Tibial artery (tissue), 4 donors: ENCODE data around the gene CCDC194.

ENCODE experiments used
- DNase-seq, 2 donors: peaks; one replicate each; pipeline ENCODE4 v3.0.0-alpha.2; 2019
- H3K27ac ChIP-seq, 2 donors: fragments of 200-600 bp; sonication (generic) in 1 of 2; 1 replicate in 1 of 2; 2 replicates in 1 of 2; pipeline ENCODE4 v1.5.1; 2018 to 2019; ENCODE audit warnings: mild to moderate bottlenecking in 1 of 2
- H3K27me3 ChIP-seq, 2 donors: fragments of 200-600 bp; sonication (generic) in 1 of 2; one replicate each; pipeline versions ENCODE4 v1.5.1 to v1.6.0; 2016 to 2019
- H3K36me3 ChIP-seq, 3 donors: fragments of 200-600 bp; sonication (generic) in 2 of 3; one replicate each; pipeline ENCODE4 v1.5.1; 2016 to 2019; ENCODE audit warnings: mild to moderate bottlenecking in 2 of 3
- H3K4me1 ChIP-seq, 4 donors: fragments of 200-600 bp; sonication (generic) in 2 of 4; 1 replicate in 3 of 4; 2 replicates in 1 of 4; pipeline ENCODE4 v1.5.1; 2016 to 2019
- H3K4me3 ChIP-seq, 2 donors: fragments of 200-600 bp; sonication (generic) in 1 of 2; 1 replicate in 1 of 2; 2 replicates in 1 of 2; pipeline ENCODE4 v1.5.1; 2018 to 2019; ENCODE audit warnings: mild to moderate bottlenecking in 2 of 2
- H3K9me3 ChIP-seq, 3 donors: fragments of 200-600 bp; sonication (generic) in 1 of 3; one replicate each; pipeline ENCODE4 v1.5.1; 2016 to 2019
- intact Hi-C: fragments of 100-400 bp; cut with DNase I; formaldehyde crosslinking; loops from one replicate; pipeline ENCODE4 v1.15.0; 2023; ENCODE audit warnings: low total_unique reads
- TF ChIP-seq, protein P1 (sequence below), 2 experiments: fragments of 200-600 bp in 1 of 2; fragments of 450-650 bp in 1 of 2; IDR thresholded peaks; one replicate each; pipeline ENCODE4 v1.5.1; 2017 to 2019; ENCODE audit warnings: antibody characterized with exemption in 2 of 2, mild to moderate bottlenecking in 1 of 2, moderate library complexity in 1 of 2

CCDC194 gene

DNA sequence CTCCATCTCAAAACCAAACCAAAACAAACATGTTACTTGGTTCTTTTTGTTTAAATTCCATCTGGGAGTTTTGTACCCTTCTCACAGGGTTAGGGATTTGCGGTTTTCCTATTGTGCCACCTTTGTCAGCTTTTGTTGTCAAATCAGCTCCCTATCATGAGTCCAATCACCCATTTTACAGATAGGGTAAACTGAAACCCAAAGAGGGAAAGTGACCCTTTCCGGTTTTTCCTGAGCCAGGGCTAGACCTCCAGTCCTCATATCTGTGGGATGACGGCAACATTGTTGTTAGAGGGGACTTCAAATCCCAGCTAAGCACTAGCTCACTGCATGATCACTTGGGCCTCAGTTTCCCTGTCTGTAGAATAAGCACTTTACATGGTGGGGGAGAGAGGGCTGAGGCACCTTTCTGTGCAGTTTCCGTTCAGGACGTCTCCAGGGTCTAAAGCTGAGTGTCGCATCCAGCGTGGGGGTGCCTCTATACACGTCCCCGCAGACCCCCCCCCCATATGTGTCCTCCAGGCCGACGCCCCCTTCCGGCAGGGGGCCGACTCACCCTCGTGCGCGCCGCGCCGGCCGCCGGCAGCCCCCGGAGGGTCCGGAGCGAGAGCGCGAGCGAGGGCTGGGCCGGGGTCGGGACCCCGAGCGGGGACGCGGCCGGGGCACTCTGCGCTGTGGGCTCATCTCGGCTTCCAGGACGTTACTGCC lies 3.9 kb downstream of the CCDC194 start:
- H3K36me3 ChIP-seq: no peaks in the 10 kb centered on the region
- peak overlapping the region in 1 of 2 donors; percentile 51 for H3K27ac ChIP-seq
- DNase-seq: no peak
- peaks cover 0 to 19% (median 18%) of the 10 kb centered on the region in 4 donors for H3K4me1 ChIP-seq
- H3K4me3 ChIP-seq: peak overlapping the region; percentile 48 to 52
- TF ChIP-seq, protein P1, sequence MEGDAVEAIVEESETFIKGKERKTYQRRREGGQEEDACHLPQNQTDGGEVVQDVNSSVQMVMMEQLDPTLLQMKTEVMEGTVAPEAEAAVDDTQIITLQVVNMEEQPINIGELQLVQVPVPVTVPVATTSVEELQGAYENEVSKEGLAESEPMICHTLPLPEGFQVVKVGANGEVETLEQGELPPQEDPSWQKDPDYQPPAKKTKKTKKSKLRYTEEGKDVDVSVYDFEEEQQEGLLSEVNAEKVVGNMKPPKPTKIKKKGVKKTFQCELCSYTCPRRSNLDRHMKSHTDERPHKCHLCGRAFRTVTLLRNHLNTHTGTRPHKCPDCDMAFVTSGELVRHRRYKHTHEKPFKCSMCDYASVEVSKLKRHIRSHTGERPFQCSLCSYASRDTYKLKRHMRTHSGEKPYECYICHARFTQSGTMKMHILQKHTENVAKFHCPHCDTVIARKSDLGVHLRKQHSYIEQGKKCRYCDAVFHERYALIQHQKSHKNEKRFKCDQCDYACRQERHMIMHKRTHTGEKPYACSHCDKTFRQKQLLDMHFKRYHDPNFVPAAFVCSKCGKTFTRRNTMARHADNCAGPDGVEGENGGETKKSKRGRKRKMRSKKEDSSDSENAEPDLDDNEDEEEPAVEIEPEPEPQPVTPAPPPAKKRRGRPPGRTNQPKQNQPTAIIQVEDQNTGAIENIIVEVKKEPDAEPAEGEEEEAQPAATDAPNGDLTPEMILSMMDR (IDR thresholded peaks at IDR 0.05): no peak
- intact Hi-C loops: loop anchor here (5.0 kb wide), 1 partner anchor 88 kb away; the partner anchor contains the start of gene ABHD8
- peaks cover 0 to 23% of the 10 kb centered on the region in 2 donors for H3K27me3 ChIP-seq
- peaks cover 0 to 2% (median 0%) of the 10 kb centered on the region in 3 donors for H3K9me3 ChIP-seq

DNA sequence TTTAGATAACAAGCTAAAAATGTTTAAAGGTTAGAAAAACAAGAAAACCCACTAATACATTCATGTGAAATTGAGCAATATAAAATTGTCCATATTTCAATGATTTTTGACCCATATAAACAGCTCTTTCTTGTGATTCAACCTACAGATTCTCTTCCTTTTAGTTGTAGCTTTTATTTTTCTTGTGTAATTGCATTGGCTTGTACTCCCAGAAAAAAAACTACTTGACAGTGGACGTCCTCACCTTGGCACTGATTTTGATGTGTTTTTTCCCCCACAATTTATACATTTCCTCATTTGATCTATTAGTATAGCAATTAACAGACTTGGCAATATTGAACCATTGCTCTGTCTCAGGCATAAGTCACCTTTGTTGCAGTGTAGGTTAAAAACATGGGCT lies 4.7 kb downstream of the CCDC194 start:
- no peaks in the 10 kb centered on the region for H3K36me3 ChIP-seq
- intact Hi-C loops: loop anchor here (5.0 kb wide), 1 partner anchor 87 kb away; the partner anchor contains the start of gene ABHD8
- no peak for DNase-seq
- H3K27me3 ChIP-seq: peaks cover 0 to 15% of the 10 kb centered on the region in 2 donors
- H3K9me3 ChIP-seq: peaks cover 0 to 2% (median 0%) of the 10 kb centered on the region in 3 donors
- TF ChIP-seq, protein P1 (IDR thresholded peaks at IDR 0.05): no peak
- no peak overlapping the region for H3K27ac ChIP-seq
- H3K4me1 ChIP-seq: peaks cover 0 to 19% (median 18%) of the 10 kb centered on the region in 4 donors
- H3K4me3 ChIP-seq: no peak overlapping the region

- Histone ChIP-seq H3K27ac (no peak overlapping the region), H3K36me3 (no peaks in the 10 kb centered on the region), H3K4me1 (peaks cover 0 to 22% (median 18%) of the 10 kb centered on the region in 4 donors), H3K4me3 (no peak overlapping the region), H3K9me3 (peaks cover 0 to 2% (median 0%) of the 10 kb centered on the region in 3 donors), H3K27me3 (no peaks in the 10 kb centered on the region)
- intact Hi-C loops: loop anchor here (1.0 to 5.0 kb wide), 2 partner anchors 40 to 84 kb away; partner anchors contain the start of gene ABHD8
- peak; percentile 45 to 79 for DNase-seq
- TF ChIP-seq, protein P1 (IDR thresholded peaks at IDR 0.05): peak; percentile 88 to 94
Measured at GRCh38 chr19:17385878-17386611, 8.0 kb downstream of the CCDC194 start.

GRCh38 chr19:17380426-17381138 lies 13.4 kb downstream of the CCDC194 start:
- Histone ChIP-seq H3K9me3 (no peaks in the 10 kb centered on the region), H3K4me3 (no peak overlapping the region), H3K27ac (no peak overlapping the region), H3K27me3 (peaks cover 0 to 9% of the 10 kb centered on the region in 2 donors), H3K36me3 (no peaks in the 10 kb centered on the region), H3K4me1 (peaks cover 0 to 13% (median 7%) of the 10 kb centered on the region in 4 donors)
- intact Hi-C loops: no loop called here
- TF ChIP-seq, protein P1 (IDR thresholded peaks at IDR 0.05): no peak
- DNase-seq: no peak

DNA sequence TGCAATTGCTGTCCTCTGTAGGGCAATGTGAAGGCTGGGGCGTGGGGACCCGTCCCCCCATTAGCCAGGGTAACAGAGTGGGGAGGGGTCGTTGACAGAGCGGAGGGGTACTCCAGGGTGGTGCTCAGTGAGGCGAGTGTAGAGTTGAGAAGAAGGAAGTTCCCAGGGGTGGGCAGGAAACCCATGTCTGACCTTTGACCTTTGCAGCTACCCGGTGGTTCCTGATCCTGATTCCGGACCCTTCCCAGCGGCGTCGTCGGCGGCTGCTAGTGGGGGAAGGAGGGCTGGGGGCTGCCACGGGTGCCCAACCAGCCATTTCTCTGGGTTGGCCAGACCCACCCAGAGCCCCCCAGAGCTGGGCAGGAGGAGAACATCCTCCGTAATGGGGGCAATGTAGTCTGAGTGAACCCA lies 14.8 kb downstream of the CCDC194 start:
- H3K9me3 ChIP-seq: no peaks in the 10 kb centered on the region
- peaks cover 0 to 13% (median 7%) of the 10 kb centered on the region in 4 donors for H3K4me1 ChIP-seq
- H3K36me3 ChIP-seq: no peaks in the 10 kb centered on the region
- intact Hi-C loops: no loop called here
- H3K27ac ChIP-seq: no peak overlapping the region
- H3K4me3 ChIP-seq: no peak overlapping the region
- DNase-seq: no peak
- H3K27me3 ChIP-seq: peaks cover 0 to 9% of the 10 kb centered on the region in 2 donors
- TF ChIP-seq, protein P1 (IDR thresholded peaks at IDR 0.05): no peak
